SK-N-MC (cell line): ENCODE measurements around the gene B4GALT1.

Source experiments
- EZH2 ChIP-seq: fragments of 200-600 bp; sonication (generic); IDR thresholded peaks from one replicate; pipeline ENCODE4 v1.6.1; 2017; ENCODE audit warnings: antibody characterized with exemption
- FOXP2 ChIP-seq: optimal IDR thresholded peaks from 2 replicates; pipeline ENCODE3; 2011; ENCODE audit warnings: mild to moderate bottlenecking, moderate library complexity; ENCODE audit not compliant: insufficient read depth; ENCODE audit errors: extremely low read length, control extremely low read depth
- POLR2AphosphoS5 ChIP-seq: IDR thresholded peaks from 2 replicates; pipeline ENCODE4 v1.6.1; 2012; ENCODE audit warnings: mild to moderate bottlenecking, low read depth, low read length, borderline replicate concordance

DNA sequence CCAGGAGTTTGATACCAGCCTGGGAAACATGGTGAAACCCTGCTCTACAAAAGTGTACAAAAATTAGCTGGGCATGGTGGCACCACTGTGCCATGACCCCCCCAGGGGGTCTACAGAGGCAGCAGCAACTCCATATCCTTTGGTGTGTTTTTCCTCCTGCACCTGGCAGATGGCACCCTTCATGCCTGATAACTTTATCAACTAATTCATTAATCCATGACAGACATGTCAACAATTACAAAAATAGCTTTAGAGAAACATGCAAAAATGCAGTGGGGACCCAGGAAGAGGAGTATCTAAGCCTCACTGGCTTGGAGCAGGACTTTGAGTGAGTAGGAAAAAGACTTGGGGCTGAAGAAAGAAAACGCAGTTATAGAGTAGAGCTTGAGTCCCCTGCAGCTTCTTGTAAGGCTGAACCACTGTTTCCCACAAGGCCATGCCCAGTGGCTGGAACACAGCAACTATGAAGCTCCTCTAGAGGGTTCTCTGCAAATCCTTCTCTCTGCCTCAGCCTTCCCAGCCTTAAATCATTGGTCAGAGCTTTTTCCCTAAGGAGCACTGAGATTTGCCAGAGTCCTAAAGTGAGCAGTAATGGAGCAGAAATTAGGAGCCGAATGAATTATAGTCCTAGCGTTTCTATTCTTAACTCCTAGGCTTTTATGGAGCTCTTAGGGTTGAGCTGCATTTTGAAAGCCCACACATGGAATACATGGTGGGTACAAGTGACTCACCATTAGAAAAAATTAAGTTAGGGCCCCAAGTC lies 25.5 kb upstream of the B4GALT1 start:
- TF ChIP-seq POLR2AphosphoS5 (no peak), EZH2 (no peak), FOXP2 (no peak)
